Astrocyte (in vitro differentiated cells and primary cell): ENCODE results near the gene AKAP13. TPM values are rescaled to one million over a fixed set of nuclear protein-coding genes. Genes with fewer than 3 reads are reported as not detected.

ENCODE experiments used
- DNase-seq: peaks from one replicate; pipeline ENCODE4 v3.0.0-alpha.2; 2010; ENCODE audit warnings: low read depth
- FAIRE-seq: peaks from 2 replicates; lab custom pipeline; 2011; peaks lifted over from hg19 to GRCh38; lab: Jason Lieb, UNC
- H2AFZ ChIP-seq: 2 replicates; pipeline ENCODE4 v1.6.0; 2012; ENCODE audit warnings: low read depth, low read length, inconsistent platforms
- H3K27ac ChIP-seq: 2 replicates; pipeline ENCODE4 v1.5.1; 2011; ENCODE audit warnings: low read depth, low read length, inconsistent platforms
- H3K27me3 ChIP-seq: 2 replicates; pipeline ENCODE4 v1.6.0; 2011; ENCODE audit warnings: low read length, inconsistent platforms; ENCODE audit not compliant: insufficient read depth
- H3K36me3 ChIP-seq: 2 replicates; pipeline ENCODE4 v1.5.1; 2011; ENCODE audit warnings: low read length, inconsistent platforms; ENCODE audit not compliant: insufficient read depth
- H3K4me1 ChIP-seq: 2 replicates; pipeline ENCODE4 v1.5.1; 2011; ENCODE audit warnings: low read length, inconsistent platforms; ENCODE audit not compliant: insufficient read depth
- H3K4me2 ChIP-seq: 2 replicates; pipeline ENCODE4 v1.6.0; 2012; ENCODE audit warnings: low read length, inconsistent platforms
- H3K4me3 ChIP-seq: 2 replicates; pipeline ENCODE4 v1.5.1; 2011; ENCODE audit warnings: low read depth, mild to moderate bottlenecking, low read length, inconsistent platforms; ENCODE audit not compliant: insufficient read depth
- H3K79me2 ChIP-seq: 2 replicates; pipeline ENCODE4 v1.6.0; 2012; ENCODE audit warnings: mild to moderate bottlenecking, low read length, inconsistent platforms; ENCODE audit not compliant: insufficient read depth
- H3K9ac ChIP-seq: 2 replicates; pipeline ENCODE4 v1.6.0; 2012; ENCODE audit warnings: mild to moderate bottlenecking, low read length, inconsistent platforms
- H3K9me3 ChIP-seq: 2 replicates; pipeline ENCODE4 v1.5.1; 2012; ENCODE audit warnings: low read depth, mild to moderate bottlenecking, low read length, inconsistent platforms; ENCODE audit not compliant: insufficient read depth
- H4K20me1 ChIP-seq: 2 replicates; pipeline ENCODE4 v1.6.0; 2012; ENCODE audit warnings: low read length, inconsistent platforms; ENCODE audit not compliant: insufficient read depth
- H3K27ac Mint-ChIP-seq: one replicate; pipeline ENCODE4 v1.8.0; 2021; ENCODE audit warnings: mild to moderate bottlenecking, mixed read lengths; ENCODE audit not compliant: unreplicated experiment
- H3K27me3 Mint-ChIP-seq: one replicate; pipeline ENCODE4 v1.8.0; 2021; ENCODE audit warnings: low read depth, mixed read lengths; ENCODE audit not compliant: unreplicated experiment
- H3K36me3 Mint-ChIP-seq: one replicate; pipeline ENCODE4 v1.8.0; 2021; ENCODE audit warnings: low read depth, mixed read lengths; ENCODE audit not compliant: unreplicated experiment
- H3K4me1 Mint-ChIP-seq: one replicate; pipeline ENCODE4 v1.8.0; 2021; ENCODE audit warnings: low read depth, mixed read lengths; ENCODE audit not compliant: unreplicated experiment
- H3K4me3 Mint-ChIP-seq: one replicate; pipeline ENCODE4 v1.8.0; 2021; ENCODE audit warnings: mild to moderate bottlenecking, moderate library complexity, mixed read lengths; ENCODE audit not compliant: unreplicated experiment
- H3K9me3 Mint-ChIP-seq: one replicate; pipeline ENCODE4 v1.8.0; 2021; ENCODE audit warnings: mild to moderate bottlenecking, mixed read lengths; ENCODE audit not compliant: unreplicated experiment
- CTCF ChIP-seq: IDR thresholded peaks from 2 replicates; pipeline ENCODE4 v1.5.1; 2011; ENCODE audit warnings: low read depth, mild to moderate bottlenecking, inconsistent platforms, low read length, moderate library complexity; ENCODE audit not compliant: insufficient read depth
- EZH2 ChIP-seq: IDR thresholded peaks from 2 replicates; pipeline ENCODE4 v1.6.1; 2012; ENCODE audit warnings: mild to moderate bottlenecking, low read length, inconsistent platforms; ENCODE audit not compliant: insufficient read depth
- total RNA-seq: library from RNA; stranded (reverse); gene quantifications from 2 replicates; pipeline ENCODE4 v1.2.1, GENCODE V29; 2021

Gene AKAP13
- total RNA-seq, 1 donor from 2014 or later: 98.2 TPM

GRCh38 chr15:85694091-85694490 is 313.7 kb downstream of the AKAP13 start:
- Histone ChIP-seq H2AFZ (no peak overlapping the region), H3K9me3 (no peaks in the 10 kb centered on the region), H3K4me1 (peaks cover 8% of the 10 kb centered on the region), H3K4me2 (no peak overlapping the region), H3K36me3 (peaks cover 27% of the 10 kb centered on the region), H3K27me3 (no peaks in the 10 kb centered on the region), H3K79me2 (no peaks in the 10 kb centered on the region), H4K20me1 (no peaks in the 10 kb centered on the region), H3K27ac (no peak overlapping the region), H3K4me3 (no peak overlapping the region), H3K9ac (no peak overlapping the region)
- H3K4me3 Mint-ChIP-seq: no peak overlapping the region
- TF ChIP-seq CTCF: no peak
- TF ChIP-seq EZH2: no peak
- H3K4me1 Mint-ChIP-seq: peaks cover 28% of the 10 kb centered on the region
- no peak for DNase-seq
- peaks cover 18% of the 10 kb centered on the region for H3K36me3 Mint-ChIP-seq
- H3K27ac Mint-ChIP-seq: no peak overlapping the region
- FAIRE-seq: no peak
- no peaks in the 10 kb centered on the region for H3K27me3 Mint-ChIP-seq
- no peaks in the 10 kb centered on the region for H3K9me3 Mint-ChIP-seq

GRCh38 chr15:85700767-85701166 is 320.4 kb downstream of the AKAP13 start:
- H3K27ac Mint-ChIP-seq: no peak overlapping the region
- FAIRE-seq: no peak
- no peaks in the 10 kb centered on the region for H3K79me2 ChIP-seq

More at GRCh38 chr15:85700767-85701166, 320.4 kb downstream of the AKAP13 start:
- no peak overlapping the region for H3K4me3 ChIP-seq
- Mint-ChIP-seq H3K9me3 (no peaks in the 10 kb centered on the region), H3K4me1 (peaks cover 28% of the 10 kb centered on the region), H3K36me3 (peaks cover 9% of the 10 kb centered on the region), H3K27me3 (no peaks in the 10 kb centered on the region), H3K4me3 (no peak overlapping the region)
- no peaks in the 10 kb centered on the region for H3K27me3 ChIP-seq
- H3K9me3 ChIP-seq: no peaks in the 10 kb centered on the region
- H3K27ac ChIP-seq: no peak overlapping the region
- no peaks in the 10 kb centered on the region for H3K4me1 ChIP-seq
- no peak overlapping the region for H3K9ac ChIP-seq
- H2AFZ ChIP-seq: no peak overlapping the region
- peaks cover 7% of the 10 kb centered on the region for H3K36me3 ChIP-seq
- no peak overlapping the region for H3K4me2 ChIP-seq
- peaks cover 5% of the 10 kb centered on the region for H4K20me1 ChIP-seq
- no peak for DNase-seq
- TF ChIP-seq CTCF (no peak), EZH2 (no peak)
